NCI-H146 treated with DMSO at 0.1 percent for 48 hours (cell line): ENCODE measurements around the gene FGGY.

Source experiments
- DNase-seq: peaks from one replicate; lab custom pipeline; 2025; ENCODE audit not compliant: unreplicated experiment; lab: John Stamatoyannopoulos, UW

FGGY gene

GRCh38 chr1:59314776-59315528 lies 18.1 kb downstream of the FGGY start:
- no peak for DNase-seq

GRCh38 chr1:59315529-59316463 lies 18.9 kb downstream of the FGGY start:
- no peak for DNase-seq

- DNase-seq: no peak
These were observed 19.7 kb downstream of the FGGY start for GRCh38 chr1:59316497-59317128.

GRCh38 chr1:59317343-59317742 lies 20.4 kb downstream of the FGGY start:
- DNase-seq: no peak

- no peak for DNase-seq
These were observed 20.9 kb downstream of the FGGY start for GRCh38 chr1:59317780-59318179.

GRCh38 chr1:59318271-59318860 lies 21.5 kb downstream of the FGGY start:
- no peak for DNase-seq

GRCh38 chr1:59322394-59322793 lies 25.5 kb downstream of the FGGY start:
- no peak for DNase-seq

- DNase-seq: no peak
These were observed 25.9 kb downstream of the FGGY start for GRCh38 chr1:59322814-59323213.

- no peak for DNase-seq
These were observed 27.0 kb downstream of the FGGY start for GRCh38 chr1:59323879-59324278.

- DNase-seq: no peak
These were observed 31.5 kb downstream of the FGGY start for GRCh38 chr1:59328353-59328752.

- DNase-seq: no peak
These were observed 32.6 kb downstream of the FGGY start for GRCh38 chr1:59329412-59330053.

GRCh38 chr1:59331686-59332620 lies 35.1 kb downstream of the FGGY start:
- no peak for DNase-seq

- no peak for DNase-seq
These were observed 36.1 kb downstream of the FGGY start for GRCh38 chr1:59332983-59333382.

GRCh38 chr1:59333626-59334277 lies 36.9 kb downstream of the FGGY start:
- DNase-seq: no peak

GRCh38 chr1:59340411-59341307 lies 43.8 kb downstream of the FGGY start:
- no peak for DNase-seq

GRCh38 chr1:59342801-59343575 lies 46.1 kb downstream of the FGGY start:
- DNase-seq: no peak

GRCh38 chr1:59343576-59343840 lies 46.6 kb downstream of the FGGY start:
- no peak for DNase-seq

- DNase-seq: no peak
These were observed 48.3 kb downstream of the FGGY start for GRCh38 chr1:59345221-59345620.
